A549 (cell line): Measurements from ENCODE around the gene DHX36. TPM values are rescaled to one million over a fixed set of nuclear protein-coding genes. Genes with fewer than 3 reads are reported as not detected.

Experiments used
- ATAC-seq, 2 experiments: fragments of 200-7000 bp in 1 of 2; fragments of >200 bp in 1 of 2; cut with Nextera tagmentation in 1 of 2; cut with Tn5 transposase in 1 of 2; 3 replicates each; pipeline versions ENCODE4 v1.8.0 to v1.9.1; 2018 to 2020; ENCODE audit warnings: mild to moderate bottlenecking in 1 of 2, moderate library complexity in 1 of 2
- CTCF ChIA-PET: fragments of 300-600 bp; sonication (Branson Sonifier 250); formaldehyde crosslinking; extraction: SDS; loops from one replicate; lab custom pipeline; 2021; ENCODE audit warnings: antibody characterized with exemption, inconsistent platforms; lab: Yijun Ruan, JAX
- POLR2A ChIA-PET: fragments of 350-600 bp; formaldehyde crosslinking; extraction: SDS; loops from one replicate; lab custom pipeline; 2021; ENCODE audit warnings: antibody characterized with exemption, inconsistent platforms; lab: Yijun Ruan, JAX
- DNase-seq, 2 experiments: peaks; one replicate each; pipeline versions ENCODE4 v3.0.0 to v3.0.0-alpha.2; 2011 to 2016; ENCODE audit warnings: low read depth in 1 of 2, low spot score in 1 of 2
- FAIRE-seq: peaks from 2 replicates; lab custom pipeline; 2011; peaks lifted over from hg19 to GRCh38; lab: Jason Lieb, UNC
- H3K27ac ChIP-seq, 2 experiments: fragments of >200 bp; sonication (Bioruptor Twin); formaldehyde crosslinking; 3 replicates each; pipeline ENCODE4 v1.5.1; 2016 to 2017
- H3K4me1 ChIP-seq: fragments of >200 bp; sonication (Bioruptor Twin); formaldehyde crosslinking; 3 replicates; pipeline ENCODE4 v1.6.1; 2016
- H3K4me2 ChIP-seq: fragments of >200 bp; sonication (Bioruptor Twin); formaldehyde crosslinking; 3 replicates; pipeline ENCODE4 v1.6.1; 2016
- H3K4me3 ChIP-seq: fragments of >200 bp; sonication (Bioruptor Twin); formaldehyde crosslinking; 3 replicates; pipeline ENCODE4 v1.5.1; 2016
- H3K9me3 ChIP-seq: fragments of >200 bp; sonication (Bioruptor Twin); formaldehyde crosslinking; 3 replicates; pipeline ENCODE4 v1.6.1; 2016
- BCL3 ChIP-seq: fragments of >200 bp; sonication (Bioruptor Twin); formaldehyde crosslinking; IDR thresholded peaks from 3 replicates; pipeline ENCODE4 v1.6.1; 2016
- E2F6 ChIP-seq: IDR thresholded peaks from 2 replicates; pipeline ENCODE4 v1.6.1; 2012; ENCODE audit warnings: low read depth, borderline replicate concordance
- EHMT2 ChIP-seq: fragments of 200-600 bp; sonication (generic); IDR thresholded peaks from 2 replicates; pipeline ENCODE4 v1.6.1; 2016; ENCODE audit warnings: antibody characterized with exemption, low read depth, mild to moderate bottlenecking, moderate library complexity
- ELK1 ChIP-seq: fragments of 150-350 bp; IDR thresholded peaks from 2 replicates; pipeline ENCODE4 v1.6.1; 2014; ENCODE audit warnings: low read depth, mild to moderate bottlenecking, low read length
- EP300 ChIP-seq, 2 experiments: fragments of >200 bp; sonication (Bioruptor Twin); formaldehyde crosslinking; IDR thresholded peaks; 2 replicates in 1 of 2; 3 replicates in 1 of 2; pipeline ENCODE4 v1.6.1; 2016 to 2017
- FOSL2 ChIP-seq, 2 experiments: fragments of 450-650 bp in 1 of 2; fragments of >200 bp in 1 of 2; sonication (Bioruptor Twin) in 1 of 2; formaldehyde crosslinking; IDR thresholded peaks; 2 replicates each; pipeline versions ENCODE4 v1.5.0 to v1.6.1; 2016 to 2020; ENCODE audit warnings: mild to moderate bottlenecking in 1 of 2, moderate library complexity in 1 of 2
- HDAC2 ChIP-seq: fragments of 200-600 bp; sonication (generic); IDR thresholded peaks from 2 replicates; pipeline ENCODE4 v1.6.1; 2016
- HMGXB4 ChIP-seq: fragments of 250-450 bp; sonication (Bioruptor Pico); IDR thresholded peaks from 2 replicates; pipeline ENCODE4 v1.5.0; 2021; ENCODE audit warnings: mild to moderate bottlenecking, moderate library complexity, borderline replicate concordance
- JUN ChIP-seq, 2 experiments: fragments of >200 bp; sonication (Bioruptor Twin); formaldehyde crosslinking; IDR thresholded peaks; 2 replicates in 1 of 2; 3 replicates in 1 of 2; pipeline ENCODE4 v1.6.1; 2016 to 2017
- KDM5A ChIP-seq: fragments of 200-600 bp; sonication (generic); IDR thresholded peaks from 2 replicates; pipeline ENCODE4 v1.6.1; 2016; ENCODE audit warnings: antibody characterized with exemption, mild to moderate bottlenecking
- MAX ChIP-seq: IDR thresholded peaks from 2 replicates; pipeline ENCODE4 v1.6.1; 2012
- MYC ChIP-seq: IDR thresholded peaks from 2 replicates; pipeline ENCODE4 v1.6.1; 2012; ENCODE audit warnings: mild to moderate bottlenecking, inconsistent platforms, low read length, improper control_type of control experiment, borderline replicate concordance
- PHF8 ChIP-seq: fragments of 200-600 bp; sonication (generic); IDR thresholded peaks from 2 replicates; pipeline ENCODE4 v1.6.1; 2016; ENCODE audit warnings: low read depth, mild to moderate bottlenecking, antibody characterized with exemption, moderate library complexity, borderline replicate concordance
- POLR2A ChIP-seq: IDR thresholded peaks from 2 replicates; pipeline ENCODE4 v1.6.1; 2012; ENCODE audit warnings: mild to moderate bottlenecking, low read length
- REST ChIP-seq: fragments of 200-600 bp; sonication (generic); IDR thresholded peaks from 2 replicates; pipeline ENCODE4 v1.6.1; 2016; ENCODE audit warnings: antibody characterized with exemption, mild to moderate bottlenecking, moderate library complexity
- RFX5 ChIP-seq: fragments of 450-650 bp; IDR thresholded peaks from 2 replicates; pipeline ENCODE4 v1.7.1; 2014; ENCODE audit warnings: antibody characterized with exemption, mild to moderate bottlenecking, moderate library complexity
- RNF2 ChIP-seq: fragments of 200-600 bp; sonication (generic); IDR thresholded peaks from 2 replicates; pipeline ENCODE4 v1.6.1; 2016; ENCODE audit warnings: low read depth, mild to moderate bottlenecking, antibody characterized with exemption, moderate library complexity, borderline replicate concordance
- TP53 ChIP-seq: fragments of 250-450 bp; sonication (Bioruptor Pico); IDR thresholded peaks from 2 replicates; pipeline ENCODE4 v1.5.0; 2021; ENCODE audit warnings: mild to moderate bottlenecking, moderate library complexity
- ZFP36 ChIP-seq: fragments of 450-650 bp; IDR thresholded peaks from 2 replicates; pipeline ENCODE4 v1.6.1; 2014; ENCODE audit warnings: borderline replicate concordance; ENCODE audit not compliant: partially characterized antibody
- WGBS: methylation state at CpG from one replicate; pipeline ENCODE4 v1.1.6; 2017; ENCODE audit errors: missing lambda C conversion rate; 5-methylcytosine and 5-hydroxymethylcytosine counted together
- polyA minus RNA-seq: library from RNA; depleted of rRNA, polyadenylated mRNA; stranded (reverse); fragments of >200 nt; gene quantifications from 2 replicates; pipeline ENCODE4 v1.2.3, GENCODE V29; 2011; rRNA and poly(A)+ RNA removed
- polyA plus RNA-seq, 4 experiments: library from polyadenylated mRNA; depleted of rRNA in 3 of 4; stranded (reverse); fragments of >200 nt; fragmentation: RNase III in 1 of 4; extraction: RNeasy Plus Mini Kit Qiagen cat#74134 plus additional on column Dnase treatment in 1 of 4; gene quantifications; 2 replicates in 3 of 4; 3 replicates in 1 of 4; pipeline ENCODE4 v1.2.3, GENCODE V29; 2011 to 2017

The DHX36 gene
- polyA plus RNA-seq (2011; rRNA removed): 90.1 and 103 TPM in 2 replicates
- 21.9 and 23.7 TPM in 2 replicates for polyA plus RNA-seq (2012; cell fraction: cytosol; rRNA removed)
- 16.9 and 25.2 TPM in 2 replicates for polyA plus RNA-seq (2012; cell fraction: nucleus; rRNA removed)
- 59.4 to 70.5 TPM (median 69.2 TPM) in 3 replicates for polyA plus RNA-seq (2017; fragmentation: RNase III; extraction: RNeasy Plus Mini Kit Qiagen cat#74134 plus additional on column Dnase treatment)
- 21.3 and 22.5 TPM in 2 replicates for polyA minus RNA-seq

- Histone ChIP-seq H3K4me1 (peaks cover 7% of the 10 kb centered on the region; the same call in 2 of the 3 replicates), H3K27ac (peak within 1 kb of the TSS; percentile 86 to 94), H3K9me3 (no peaks in the 10 kb centered on the region), H3K4me2 (peak within 1 kb of the TSS; percentile 78), H3K4me3 (peak within 1 kb of the TSS; percentile 83)
- POLR2A ChIA-PET: interaction anchor here (0.7 to 0.9 kb wide), 3 partner anchors 10 to 1391 kb away, joined by 3 to 6 read pairs (median 3); no protein-coding TSS in a partner anchor
- DNase-seq (peak; percentile 79 to 92), FAIRE-seq (no peak), ATAC-seq (peak; percentile 98 to 99)
- TF ChIP-seq JUN (IDR thresholded peaks at IDR 0.05) (peak in 1 of 2 experiments; percentile 94; a peak in 3 of 5 replicates), FOSL2 (IDR thresholded peaks at IDR 0.05) (no peak), FOSL2 (CRISPR knock-in tag; IDR thresholded peaks at IDR 0.05) (peak; percentile 17; the same call in 1 of the 2 replicates), TP53 (no peak), RNF2 (no peak), HMGXB4 (CRISPR knock-in tag) (0 out of 2 replicates have a peak, but pooled peaks have one; percentile 9), BCL3 (peak; percentile 75; the same call in 1 of the 3 replicates), MYC (peak; percentile 76; the same call in 1 of the 2 replicates), RFX5 (peak; percentile 57; the same call in 1 of the 2 replicates), MAX (peak; percentile 79), EHMT2 (no peak), REST (0 out of 2 replicates have a peak, but pooled peaks have one; percentile 26), E2F6 (no peak), ZFP36 (no peak), POLR2A (peak; percentile 80), ELK1 (no peak), EP300 (IDR thresholded peaks at IDR 0.05) (no peak), HDAC2 (no peak), PHF8 (peak; percentile 97), KDM5A (0 out of 2 replicates have a peak, but pooled peaks have one; percentile 24)
- CTCF ChIA-PET: interaction anchor here (0.8 to 1.0 kb wide), 2 partner anchors 10 to 33 kb away, joined by 3 to 4 read pairs; no protein-coding TSS in a partner anchor
- 2% methylated on average over 32 of the region's 45 CpGs for WGBS
Observed at GRCh38 chr3:154323891-154324738, at the start of gene DHX36. Gene DHX36, minus strand, starts transcription at chr3:154324487. Its CDS starts 71 bp downstream, at chr3:154324416.
